ENCODE results near the gene CFAP52.

The CFAP52 gene

GRCh38 chr17:9647014-9647413 lies 70.6 kb downstream of the CFAP52 start:
- Histone ChIP-seq H3K79me2 (ENCODE audit: low read length) (no peaks in the 10 kb centered on the region), H3K9me3 (replicated peaks; ENCODE audit: insufficient read depth, low read length) (no peaks in the 10 kb centered on the region), H3K9me2 (replicated peaks; ENCODE audit: insufficient read depth, low read length) (no peaks in the 10 kb centered on the region), H4K20me1 (ENCODE audit: insufficient read depth, low read length) (no peaks in the 10 kb centered on the region), H3K27ac (ENCODE audit: low read length) (no peak overlapping the region), H2AFZ (ENCODE audit: low read length) (no peak overlapping the region), H3K27me3 (replicated peaks; ENCODE audit: insufficient read depth, low read length) (peaks cover 10% of the 10 kb centered on the region), H3K4me3 (ENCODE audit: low read length) (no peak overlapping the region), H3K4me2 (ENCODE audit: low read depth, low read length) (no peak overlapping the region), H3K4me1 (ENCODE audit: low read length) (no peaks in the 10 kb centered on the region), H3K36me3 (replicated peaks; ENCODE audit: insufficient read depth, low read length) (no peaks in the 10 kb centered on the region), H3F3A (ENCODE audit: insufficient read depth, low read length) (no peaks in the 10 kb centered on the region), H3K9ac (ENCODE audit: low read length) (no peak overlapping the region)
- TF ChIP-seq EZH2 (optimal IDR thresholded peaks at IDR 0.05; ENCODE audit: low read depth, low read length) (no peak), CTCF (IDR thresholded peaks at IDR 0.05; ENCODE audit: low read length) (no peak), EZH2phosphoT487 (IDR thresholded peaks at IDR 0.05; ENCODE audit: low read length) (no peak)
- DNase-seq: no peak

- H3K4me3 ChIP-seq (ENCODE audit: low read length): 0 out of 2 replicates have a peak overlapping the region, but pooled peaks have one; percentile 9
- no peak overlapping the region for H3K9ac ChIP-seq (ENCODE audit: low read length)
- no peaks in the 10 kb centered on the region for H3K4me1 ChIP-seq (ENCODE audit: low read length)
These were observed 72.2 kb downstream of the CFAP52 start for GRCh38 chr17:9648521-9649110.

GRCh38 chr17:9658593-9659211 lies 82.3 kb downstream of the CFAP52 start:
- Histone ChIP-seq H3K9me2 (replicated peaks; ENCODE audit: insufficient read depth, low read length) (no peaks in the 10 kb centered on the region), H3K79me2 (ENCODE audit: low read length) (no peaks in the 10 kb centered on the region), H3K9ac (ENCODE audit: low read length) (no peak overlapping the region), H4K20me1 (ENCODE audit: insufficient read depth, low read length) (no peaks in the 10 kb centered on the region), H3K4me3 (ENCODE audit: low read length) (no peak overlapping the region), H3F3A (ENCODE audit: insufficient read depth, low read length) (no peaks in the 10 kb centered on the region), H3K4me1 (ENCODE audit: low read length) (no peaks in the 10 kb centered on the region), H3K36me3 (replicated peaks; ENCODE audit: insufficient read depth, low read length) (no peaks in the 10 kb centered on the region), H3K9me3 (replicated peaks; ENCODE audit: insufficient read depth, low read length) (no peaks in the 10 kb centered on the region), H3K27me3 (replicated peaks; ENCODE audit: insufficient read depth, low read length) (no peaks in the 10 kb centered on the region; the same call in 1 of the 2 replicates), H2AFZ (ENCODE audit: low read length) (no peak overlapping the region), H3K27ac (ENCODE audit: low read length) (no peak overlapping the region), H3K4me2 (ENCODE audit: low read depth, low read length) (no peak overlapping the region)
- TF ChIP-seq EZH2phosphoT487 (IDR thresholded peaks at IDR 0.05; ENCODE audit: low read length) (no peak), EZH2 (optimal IDR thresholded peaks at IDR 0.05; ENCODE audit: low read depth, low read length) (no peak), CTCF (IDR thresholded peaks at IDR 0.05; ENCODE audit: low read length) (no peak)
- no peak for DNase-seq

More at GRCh38 chr17:9648521-9649110, 72.2 kb downstream of the CFAP52 start:
- H4K20me1 ChIP-seq (ENCODE audit: insufficient read depth, low read length): no peaks in the 10 kb centered on the region
- H2AFZ ChIP-seq (ENCODE audit: low read length): no peak overlapping the region; the same call in 1 of the 2 replicates
- no peak overlapping the region for H3K27ac ChIP-seq (ENCODE audit: low read length)
- H3K9me2 ChIP-seq (replicated peaks; ENCODE audit: insufficient read depth, low read length): no peaks in the 10 kb centered on the region
- H3K9me3 ChIP-seq (replicated peaks; ENCODE audit: insufficient read depth, low read length): no peaks in the 10 kb centered on the region
- TF ChIP-seq CTCF (IDR thresholded peaks at IDR 0.05; ENCODE audit: low read length): no peak
- no peak for TF ChIP-seq EZH2phosphoT487 (IDR thresholded peaks at IDR 0.05; ENCODE audit: low read length)
- no peak for TF ChIP-seq EZH2 (optimal IDR thresholded peaks at IDR 0.05; ENCODE audit: low read depth, low read length)
- no peaks in the 10 kb centered on the region for H3K36me3 ChIP-seq (replicated peaks; ENCODE audit: insufficient read depth, low read length)
- H3K4me2 ChIP-seq (ENCODE audit: low read depth, low read length): peak overlapping the region; percentile 26; the same call in 1 of the 2 replicates
- no peak for DNase-seq
- no peaks in the 10 kb centered on the region for H3K79me2 ChIP-seq (ENCODE audit: low read length)
- H3K27me3 ChIP-seq (replicated peaks; ENCODE audit: insufficient read depth, low read length): peaks cover 2% of the 10 kb centered on the region; the same call in 1 of the 2 replicates
- H3F3A ChIP-seq (ENCODE audit: insufficient read depth, low read length): no peaks in the 10 kb centered on the region
